ENCODE measurements around the gene TGM6. TPM values are rescaled to one million over a fixed set of nuclear protein-coding genes. Genes with fewer than 3 reads are reported as not detected.

The TGM6 gene
- total RNA-seq, 1 experiment from 2014 or later, result not detected

GRCh38 chr20:2475850-2476741 is 95.4 kb downstream of the TGM6 start:
- no peak overlapping the region for H3K4me3 ChIP-seq (ENCODE audit: low read length)
- H3K9me3 ChIP-seq (ENCODE audit: low read length), result no peaks in the 10 kb centered on the region
- H3K79me2 ChIP-seq (ENCODE audit: low read length), result peaks cover 5% of the 10 kb centered on the region; the same call in 1 of the 2 replicates
- peaks cover 34% of the 10 kb centered on the region for H3K4me1 ChIP-seq (ENCODE audit: low read length)
- no peaks in the 10 kb centered on the region for H3K27me3 ChIP-seq (ENCODE audit: low read length)
- DNase-seq, result no peak
- H3K36me3 ChIP-seq (ENCODE audit: insufficient read depth, low read length), result peaks cover 19% of the 10 kb centered on the region
- H3K4me2 ChIP-seq (ENCODE audit: low read depth, low read length, poor library complexity, severe bottlenecking), result no peak overlapping the region
- no peaks in the 10 kb centered on the region for H3K9me2 ChIP-seq (replicated peaks; ENCODE audit: insufficient read depth, low read length)
- no peak overlapping the region for H2AFZ ChIP-seq (ENCODE audit: low read length)
- H3K9ac ChIP-seq (ENCODE audit: low read length), result no peak overlapping the region
- no peaks in the 10 kb centered on the region for H4K20me1 ChIP-seq (ENCODE audit: insufficient read depth, low read depth, low read length)
- no peak overlapping the region for H3K27ac ChIP-seq (ENCODE audit: low read length)

- Histone ChIP-seq H3K4me2 (ENCODE audit: low read depth, low read length, poor library complexity, severe bottlenecking) (no peak overlapping the region), H4K20me1 (ENCODE audit: insufficient read depth, low read depth, low read length) (no peaks in the 10 kb centered on the region), H3K9ac (ENCODE audit: low read length) (no peak overlapping the region), H3K9me2 (replicated peaks; ENCODE audit: insufficient read depth, low read length) (no peaks in the 10 kb centered on the region), H3K79me2 (ENCODE audit: low read length) (peaks cover 5% of the 10 kb centered on the region; the same call in 1 of the 2 replicates), H3K27ac (ENCODE audit: low read length) (no peak overlapping the region), H3K36me3 (ENCODE audit: insufficient read depth, low read length) (peaks cover 28% of the 10 kb centered on the region), H3K27me3 (ENCODE audit: low read length) (no peaks in the 10 kb centered on the region), H3K4me1 (ENCODE audit: low read length) (peaks cover 30% of the 10 kb centered on the region), H3K4me3 (ENCODE audit: low read length) (no peak overlapping the region), H3K9me3 (ENCODE audit: low read length) (no peaks in the 10 kb centered on the region), H2AFZ (ENCODE audit: low read length) (no peak overlapping the region)
- peak; percentile 71 for DNase-seq
Measured at GRCh38 chr20:2476742-2477615, 96.3 kb downstream of the TGM6 start.

GRCh38 chr20:2480381-2480780 is 99.7 kb downstream of the TGM6 start:
- no peak overlapping the region for H3K4me3 ChIP-seq (ENCODE audit: low read length)
- no peak overlapping the region for H3K9ac ChIP-seq (ENCODE audit: low read length)
- H3K9me2 ChIP-seq (replicated peaks; ENCODE audit: insufficient read depth, low read length), result no peaks in the 10 kb centered on the region
- no peak overlapping the region for H2AFZ ChIP-seq (ENCODE audit: low read length)
- H4K20me1 ChIP-seq (ENCODE audit: insufficient read depth, low read depth, low read length), result no peaks in the 10 kb centered on the region
- H3K27me3 ChIP-seq (ENCODE audit: low read length), result no peaks in the 10 kb centered on the region
- H3K79me2 ChIP-seq (ENCODE audit: low read length), result no peaks in the 10 kb centered on the region
- peaks cover 40% of the 10 kb centered on the region for H3K36me3 ChIP-seq (ENCODE audit: insufficient read depth, low read length)
- H3K27ac ChIP-seq (ENCODE audit: low read length), result no peak overlapping the region
- no peak overlapping the region for H3K4me2 ChIP-seq (ENCODE audit: low read depth, low read length, poor library complexity, severe bottlenecking)
- peaks cover 2% of the 10 kb centered on the region for H3K4me1 ChIP-seq (ENCODE audit: low read length)
- no peak for DNase-seq
- H3K9me3 ChIP-seq (ENCODE audit: low read length), result no peaks in the 10 kb centered on the region

Small RNA genes within 50 kb of the gene (small RNA-seq; reads per million reads assigned to genes)
- gene RF00019, result not detected

Other genes starting within 250 kb of the TGM6 start
- gene TGM3, start 84.9 kb upstream of the TGM6 start, total RNA-seq (2014; rRNA removed; shearing (Covaris generic); ENCODE audit: low replicate concordance), result not detected in 2 replicates
- gene SNRPB, start 89.9 kb downstream of the TGM6 start, total RNA-seq (2014; rRNA removed; shearing (Covaris generic); ENCODE audit: low replicate concordance), result 327 and 438 TPM in 2 replicates
- gene ZNF343, start 128.0 kb downstream of the TGM6 start, total RNA-seq (2014; rRNA removed; shearing (Covaris generic); ENCODE audit: low replicate concordance), result 9.1 and 13.5 TPM in 2 replicates
- gene TMC2, start 155.7 kb downstream of the TGM6 start, total RNA-seq (2014; rRNA removed; shearing (Covaris generic); ENCODE audit: low replicate concordance), result not detected in 2 replicates